Sigmoid colon (tissue), 7 donors: ENCODE data around the gene HYAL4. TPM values are rescaled to one million over a fixed set of nuclear protein-coding genes. Genes with fewer than 3 reads are reported as not detected.
"Not testable (repeated sequence)": the region's sequence is repeated elsewhere in the genome, so short reads cannot be mapped to it uniquely, and the experiment has no call there.

ENCODE experiments used
- DNase-seq: peaks from one replicate; pipeline ENCODE4 v3.0.0-alpha.2; 2019
- H3K27ac ChIP-seq, 4 donors: fragments of 200-600 bp; sonication (generic); one replicate each; pipeline ENCODE4 v1.5.1; 2016 to 2019; ENCODE audit warnings: mild to moderate bottlenecking in 1 of 4
- H3K27me3 ChIP-seq, 3 donors: fragments of 200-600 bp; sonication (generic); one replicate each; pipeline ENCODE4 v1.5.1; 2019; ENCODE audit warnings: mild to moderate bottlenecking in 1 of 3
- H3K36me3 ChIP-seq, 4 donors: fragments of 200-600 bp; sonication (generic); one replicate each; pipeline ENCODE4 v1.5.1; 2016 to 2019
- H3K4me1 ChIP-seq, 4 donors: fragments of 200-600 bp; sonication (generic); one replicate each; pipeline ENCODE4 v1.5.1; 2017 to 2019
- H3K4me3 ChIP-seq, 4 donors: fragments of 200-600 bp; sonication (generic); one replicate each; pipeline ENCODE4 v1.5.1; 2017 to 2019; ENCODE audit warnings: mild to moderate bottlenecking in 2 of 4, moderate library complexity in 1 of 4
- H3K9me3 ChIP-seq, 4 donors: fragments of 200-600 bp in 3 of 4; sonication (generic) in 3 of 4; one replicate each; pipeline versions ENCODE4 v1.5.1 to v1.6.1; 2013 to 2019
- EP300 ChIP-seq, 4 donors: sonication (generic); formaldehyde crosslinking; IDR thresholded peaks; one replicate each; pipeline ENCODE4 v1.6.1; 2017; ENCODE audit warnings: antibody characterized with exemption in 4 of 4
- POLR2A ChIP-seq, 2 donors: fragments of 450-650 bp; IDR thresholded peaks; one replicate each; pipeline ENCODE4 v1.6.1; 2016; ENCODE audit warnings: antibody characterized with exemption in 2 of 2, mild to moderate bottlenecking in 2 of 2, moderate library complexity in 2 of 2
- POLR2AphosphoS5 ChIP-seq, 4 donors: sonication (generic); formaldehyde crosslinking; IDR thresholded peaks; one replicate each; pipeline ENCODE4 v1.6.1; 2017; ENCODE audit warnings: antibody characterized with exemption in 4 of 4
- WGBS, 2 donors: extraction: QIAGEN DNeasy Blood & Tissue Kit; methylation state at CpG; one replicate each; pipeline ENCODE4 v1.1.7; 2013; 5-methylcytosine and 5-hydroxymethylcytosine counted together
- intact Hi-C: fragments of 100-400 bp; cut with DNase I; formaldehyde crosslinking; loops from one replicate; pipeline ENCODE4 v1.15.1; 2023
- polyA plus RNA-seq, 3 donors: library from polyadenylated mRNA; stranded (reverse); fragments of 200-250 nt; gene quantifications; one replicate each; pipeline ENCODE4 v1.2.3, GENCODE V29; 2013
- total RNA-seq, 4 donors: library from RNA; depleted of rRNA; stranded (reverse); fragments of >200 nt; gene quantifications; one replicate each; pipeline ENCODE4 v1.1.0, GENCODE V29; 2016
- TF ChIP-seq, protein P1 (sequence below), 4 experiments: fragments of 450-650 bp in 3 of 4; fragments of 200-600 bp in 1 of 4; IDR thresholded peaks; one replicate each; pipeline ENCODE4 v1.5.1; 2016 to 2019; ENCODE audit warnings: antibody characterized with exemption in 4 of 4, mild to moderate bottlenecking in 3 of 4, moderate library complexity in 2 of 4
- donor health status: healthy with polysubstance abuse.
- donor health status: Bipolar disorder and iron deficiency.
- donor health status: healthy.

Gene HYAL4
- total and polyA plus RNA-seq, 7 donors, result 0.09 TPM; not detected in 6

GRCh38 chr7:123816916-123817315 is 28.1 kb upstream of the HYAL4 start:
- TF ChIP-seq POLR2AphosphoS5 (IDR thresholded peaks at IDR 0.05) (no peak), POLR2A (IDR thresholded peaks at IDR 0.05) (no peak), EP300 (IDR thresholded peaks at IDR 0.05) (no peak)
- TF ChIP-seq, protein P1, sequence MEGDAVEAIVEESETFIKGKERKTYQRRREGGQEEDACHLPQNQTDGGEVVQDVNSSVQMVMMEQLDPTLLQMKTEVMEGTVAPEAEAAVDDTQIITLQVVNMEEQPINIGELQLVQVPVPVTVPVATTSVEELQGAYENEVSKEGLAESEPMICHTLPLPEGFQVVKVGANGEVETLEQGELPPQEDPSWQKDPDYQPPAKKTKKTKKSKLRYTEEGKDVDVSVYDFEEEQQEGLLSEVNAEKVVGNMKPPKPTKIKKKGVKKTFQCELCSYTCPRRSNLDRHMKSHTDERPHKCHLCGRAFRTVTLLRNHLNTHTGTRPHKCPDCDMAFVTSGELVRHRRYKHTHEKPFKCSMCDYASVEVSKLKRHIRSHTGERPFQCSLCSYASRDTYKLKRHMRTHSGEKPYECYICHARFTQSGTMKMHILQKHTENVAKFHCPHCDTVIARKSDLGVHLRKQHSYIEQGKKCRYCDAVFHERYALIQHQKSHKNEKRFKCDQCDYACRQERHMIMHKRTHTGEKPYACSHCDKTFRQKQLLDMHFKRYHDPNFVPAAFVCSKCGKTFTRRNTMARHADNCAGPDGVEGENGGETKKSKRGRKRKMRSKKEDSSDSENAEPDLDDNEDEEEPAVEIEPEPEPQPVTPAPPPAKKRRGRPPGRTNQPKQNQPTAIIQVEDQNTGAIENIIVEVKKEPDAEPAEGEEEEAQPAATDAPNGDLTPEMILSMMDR (IDR thresholded peaks at IDR 0.05), result no peak
- 68 to 78% methylated on average over 3 of the region's 3 CpGs for WGBS, 2 donors
- Histone ChIP-seq H3K27ac (no peak overlapping the region), H3K27me3 (no peaks in the 10 kb centered on the region), H3K4me3 (no peak overlapping the region), H3K9me3 (no peaks in the 10 kb centered on the region), H3K4me1 (no peaks in the 10 kb centered on the region), H3K36me3 (no peaks in the 10 kb centered on the region)
- no peak for DNase-seq
- intact Hi-C loops, result no loop called here

- no peaks in the 10 kb centered on the region for H3K4me1 ChIP-seq
- no peaks in the 10 kb centered on the region for H3K9me3 ChIP-seq
- H3K36me3 ChIP-seq, result no peaks in the 10 kb centered on the region
- no peak overlapping the region for H3K4me3 ChIP-seq
- WGBS, 2 donors, result 63 to 73% methylated on average over 4 of the region's 4 CpGs
- no peak for DNase-seq
- no peaks in the 10 kb centered on the region for H3K27me3 ChIP-seq
- intact Hi-C loops, result no loop called here
- TF ChIP-seq EP300 (IDR thresholded peaks at IDR 0.05) (no peak), POLR2AphosphoS5 (IDR thresholded peaks at IDR 0.05) (no peak), POLR2A (IDR thresholded peaks at IDR 0.05) (no peak)
- TF ChIP-seq, protein P1 (IDR thresholded peaks at IDR 0.05), result no peak
- H3K27ac ChIP-seq, result no peak overlapping the region
These were observed 26.0 kb upstream of the HYAL4 start for GRCh38 chr7:123819001-123819400.

- intact Hi-C loops, H3K27me3 ChIP-seq, H3K4me1 ChIP-seq, H3K9me3 ChIP-seq, H3K27ac ChIP-seq, H3K4me3 ChIP-seq, DNase-seq, H3K36me3 ChIP-seq: not testable (repeated sequence)
- 89 to 94% methylated on average over 4 of the region's 4 CpGs for WGBS, 2 donors
These were observed 25.2 kb upstream of the HYAL4 start for GRCh38 chr7:123819795-123820194.

DNA sequence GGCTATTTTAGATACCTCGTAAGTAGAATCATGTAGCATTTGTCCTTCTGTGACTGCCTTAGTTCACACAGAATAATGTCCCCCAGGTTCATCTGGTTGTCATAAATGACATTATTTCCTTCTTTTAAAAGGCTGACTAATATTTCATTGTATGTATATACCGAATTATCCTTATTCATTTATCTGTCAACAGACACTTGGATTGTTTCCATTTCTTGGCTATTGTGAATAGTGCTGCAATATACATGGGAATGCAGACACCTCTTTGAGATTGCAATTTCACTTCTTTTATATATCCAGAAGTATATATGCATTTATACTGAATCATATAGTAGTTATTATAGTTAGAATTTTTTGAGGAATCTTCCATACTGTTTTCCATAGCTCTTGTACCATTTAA is 24.1 kb upstream of the HYAL4 start:
- Histone ChIP-seq H3K27ac (no peak overlapping the region), H3K27me3 (no peaks in the 10 kb centered on the region), H3K4me1 (no peaks in the 10 kb centered on the region), H3K36me3 (no peaks in the 10 kb centered on the region), H3K4me3 (no peak overlapping the region), H3K9me3 (no peaks in the 10 kb centered on the region)
- intact Hi-C loops, result no loop called here
- DNase-seq, result no peak
- no peak for TF ChIP-seq EP300 (IDR thresholded peaks at IDR 0.05)
- TF ChIP-seq POLR2A (IDR thresholded peaks at IDR 0.05), result no peak
- TF ChIP-seq, protein P1 (IDR thresholded peaks at IDR 0.05), result no peak
- no peak for TF ChIP-seq POLR2AphosphoS5 (IDR thresholded peaks at IDR 0.05)
- WGBS, 2 donors, result 80 to 88% methylated on average over 2 of the region's 2 CpGs

GRCh38 chr7:123821320-123821719 is 23.6 kb upstream of the HYAL4 start:
- H3K27me3 ChIP-seq, result no peaks in the 10 kb centered on the region
- no peak overlapping the region for H3K27ac ChIP-seq
- H3K4me3 ChIP-seq, result no peak overlapping the region
- DNase-seq, result no peak
- WGBS, 2 donors, result 88 to 97% methylated on average over 1 of the region's 1 CpG
- no peaks in the 10 kb centered on the region for H3K9me3 ChIP-seq
- H3K36me3 ChIP-seq, result no peaks in the 10 kb centered on the region
- H3K4me1 ChIP-seq, result no peaks in the 10 kb centered on the region
- no peak for TF ChIP-seq POLR2AphosphoS5 (IDR thresholded peaks at IDR 0.05)
- TF ChIP-seq EP300 (IDR thresholded peaks at IDR 0.05), result no peak
- no peak for TF ChIP-seq POLR2A (IDR thresholded peaks at IDR 0.05)
- TF ChIP-seq, protein P1 (IDR thresholded peaks at IDR 0.05), result no peak
- intact Hi-C loops, result no loop called here
